OCI-LY7 (cell line): Measurements from ENCODE around the gene LILRB5.

Experiments
- CTCF ChIP-seq: fragments of 200-600 bp; sonication (generic); conservative IDR thresholded peaks from 2 replicates; pipeline ENCODE4 v1.5.1; 2014; ENCODE audit warnings: mild to moderate bottlenecking, antibody characterized with exemption, low read length, moderate library complexity, mixed read lengths
- EZH2phosphoT487 ChIP-seq: fragments of 200-600 bp; sonication (generic); IDR thresholded peaks from 2 replicates; pipeline ENCODE4 v1.6.1; 2018; ENCODE audit warnings: low read depth, borderline replicate concordance, mild to moderate bottlenecking, mixed run types, antibody characterized with exemption, low read length, moderate library complexity, mixed read lengths

- no peak for TF ChIP-seq CTCF
- TF ChIP-seq EZH2phosphoT487, result no peak
Observed at GRCh38 chr19:54254195-54254906, 2.7 kb downstream of the LILRB5 start.
